GM06990 (cell line): ENCODE measurements around the gene RNF150.

ENCODE experiments used
- DNase-seq: peaks from one replicate; pipeline ENCODE4 v3.0.0-alpha.2; 2011; ENCODE audit not compliant: insufficient read length; ENCODE audit errors: extremely low read depth
- H3K27me3 ChIP-seq: replicated peaks from 2 replicates; pipeline ENCODE4 v1.6.0; 2011; ENCODE audit warnings: low read length; ENCODE audit not compliant: control insufficient read depth, insufficient read depth
- H3K36me3 ChIP-seq: 2 replicates; pipeline ENCODE4 v1.5.1; 2011; ENCODE audit warnings: low read length; ENCODE audit not compliant: control insufficient read depth, insufficient read depth
- H3K4me3 ChIP-seq: replicated peaks from 2 replicates; pipeline ENCODE4 v1.5.1; 2011; ENCODE audit warnings: low read depth, mild to moderate bottlenecking, control low read depth, low read length
- CTCF ChIP-seq: IDR thresholded peaks from 2 replicates; pipeline ENCODE4 v1.5.1; 2011; ENCODE audit warnings: low read length, control low read depth, mild to moderate bottlenecking, inconsistent platforms; ENCODE audit not compliant: insufficient read depth, poor library complexity, severe bottlenecking

The RNF150 gene

DNA sequence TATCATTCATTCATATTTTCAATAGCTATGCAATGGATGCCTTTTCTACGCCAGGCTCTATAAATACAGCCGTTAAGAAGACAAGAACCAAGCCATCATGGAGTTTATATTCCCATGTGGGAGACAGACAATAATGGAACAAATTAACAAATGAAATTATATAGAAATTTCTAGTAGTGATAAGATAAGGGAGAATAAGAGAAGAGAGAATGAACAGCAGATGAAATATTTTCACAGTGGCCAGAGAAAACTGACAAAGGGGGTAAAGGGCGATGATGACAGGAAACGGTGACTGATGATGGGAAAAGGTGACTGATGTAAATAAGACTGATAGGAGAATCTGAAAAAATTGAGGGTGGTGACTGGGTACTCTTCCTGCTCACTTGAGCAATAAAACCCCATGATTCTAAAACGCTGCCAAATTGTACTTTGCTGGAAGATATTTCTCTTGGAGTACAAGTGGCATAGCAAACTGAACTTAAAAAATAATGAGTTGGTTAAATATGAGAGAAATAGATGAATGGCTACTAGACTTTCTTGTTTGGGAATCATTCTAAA lies 13.2 kb downstream of the RNF150 start:
- no peak for DNase-seq
- no peak overlapping the region for H3K4me3 ChIP-seq
- TF ChIP-seq CTCF, result no peak

DNA sequence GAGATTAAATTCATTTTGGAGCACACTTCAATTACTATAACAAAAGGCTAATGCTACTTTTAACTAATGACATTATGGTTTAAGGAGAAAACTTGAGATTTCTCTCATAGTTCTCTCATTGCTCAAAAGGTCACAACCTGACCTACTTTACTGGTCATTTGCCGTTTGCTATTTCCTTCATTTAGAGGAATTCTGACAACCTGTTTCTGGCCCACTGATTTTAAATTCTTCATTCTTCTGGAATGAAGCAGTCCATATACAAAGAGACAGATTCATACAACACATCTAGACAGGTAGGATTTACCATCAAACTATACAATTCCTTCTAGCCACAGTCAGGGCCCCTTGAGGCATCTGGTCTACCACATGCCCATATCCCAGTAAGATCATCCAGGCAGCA lies 14.2 kb downstream of the RNF150 start:
- H3K36me3 ChIP-seq, result no peaks in the 10 kb centered on the region
- DNase-seq, result no peak
- H3K27me3 ChIP-seq, result no peaks in the 10 kb centered on the region
- no peak for TF ChIP-seq CTCF
- no peak overlapping the region for H3K4me3 ChIP-seq

More for the DNA sequence above, 13.2 kb downstream of the RNF150 start:
- Histone ChIP-seq H3K36me3 (no peaks in the 10 kb centered on the region), H3K27me3 (no peaks in the 10 kb centered on the region)

DNA sequence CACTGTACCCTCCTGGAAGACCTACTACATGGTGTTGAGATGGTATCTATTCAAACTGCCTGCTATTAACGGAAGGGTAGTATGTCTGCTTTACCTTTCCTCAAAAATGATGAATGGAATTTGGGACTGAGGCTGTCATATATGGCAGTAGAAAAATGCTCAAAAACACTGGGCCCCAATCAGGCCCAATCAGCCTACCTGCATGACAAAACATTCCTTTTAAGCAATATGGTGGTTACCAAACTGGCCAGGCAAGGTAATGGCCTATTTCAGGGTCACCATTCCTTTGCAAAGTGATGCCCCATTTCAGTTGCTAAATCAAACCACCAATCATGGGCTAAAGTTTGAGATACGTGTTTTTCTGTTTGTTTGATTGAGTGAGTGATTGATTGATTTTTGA lies 14.9 kb downstream of the RNF150 start:
- Histone ChIP-seq H3K36me3 (no peaks in the 10 kb centered on the region), H3K27me3 (no peaks in the 10 kb centered on the region), H3K4me3 (no peak overlapping the region)
- DNase-seq, result no peak
- no peak for TF ChIP-seq CTCF

GRCh38 chr4:141117935-141118334 lies 15.3 kb downstream of the RNF150 start:
- Histone ChIP-seq H3K4me3 (no peak overlapping the region), H3K27me3 (no peaks in the 10 kb centered on the region), H3K36me3 (no peaks in the 10 kb centered on the region)
- DNase-seq, result no peak
- TF ChIP-seq CTCF, result no peak

GRCh38 chr4:141109983-141110382 lies 23.3 kb downstream of the RNF150 start:
- TF ChIP-seq CTCF, result no peak
- no peak overlapping the region for H3K4me3 ChIP-seq
- no peaks in the 10 kb centered on the region for H3K27me3 ChIP-seq
- no peaks in the 10 kb centered on the region for H3K36me3 ChIP-seq
- no peak for DNase-seq

DNA sequence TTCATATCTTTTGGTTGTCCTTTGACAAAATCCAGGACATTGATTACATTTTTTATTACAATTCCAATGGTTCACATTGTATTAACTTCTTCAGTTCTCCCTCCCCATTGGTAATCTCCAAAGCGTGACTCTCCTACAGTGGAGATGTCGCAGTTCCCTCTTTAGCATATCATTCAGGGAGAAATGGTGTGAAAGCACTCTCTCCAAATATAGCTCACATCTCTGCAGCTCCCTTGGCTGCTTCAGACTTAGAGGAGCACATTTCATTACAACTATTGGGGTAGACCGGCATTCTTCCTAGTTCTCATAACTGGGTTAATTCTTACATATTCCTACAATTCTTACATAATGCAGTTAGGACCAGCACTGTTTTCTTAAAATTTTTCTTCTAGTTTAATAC lies 25.3 kb downstream of the RNF150 start:
- no peak for TF ChIP-seq CTCF
- Histone ChIP-seq H3K27me3 (no peaks in the 10 kb centered on the region), H3K4me3 (no peak overlapping the region), H3K36me3 (no peaks in the 10 kb centered on the region)
- no peak for DNase-seq
